ENCODE results near the gene DNAH3. TPM values are rescaled to one million over a fixed set of nuclear protein-coding genes. Genes with fewer than 3 reads are reported as not detected.

Gene DNAH3
- polyA plus RNA-seq, 3 donors: 0.31 to 1.0 (median 0.46) TPM

- peak in 2 of 11 donors; percentile 47 to 48 for DNase-seq (ENCODE audit: extremely low read depth in 1 of 11, low read depth in 9 of 11, low spot score in 4 of 11)
Observed at GRCh38 chr16:20901436-20902112, 249.1 kb downstream of the DNAH3 start.

- no peak for DNase-seq (ENCODE audit: extremely low read depth in 1 of 11, low read depth in 9 of 11, low spot score in 4 of 11)
Observed at GRCh38 chr16:20901068-20901435, 249.6 kb downstream of the DNAH3 start.

- peak; percentile 94 to 99 (median 97) for DNase-seq (ENCODE audit: extremely low read depth in 1 of 11, low read depth in 9 of 11, low spot score in 4 of 11)
Observed at GRCh38 chr16:20900299-20901067, 250.2 kb downstream of the DNAH3 start, which contains the start of the genes DCUN1D3 and LYRM1. Gene DCUN1D3 (minus strand): TSS chr16:20900358. CDS start chr16:20862538, 37,820 bp downstream. Gene LYRM1 (plus strand): TSS chr16:20900771. CDS start chr16:20915556, 14,785 bp downstream.

- DNase-seq (ENCODE audit: extremely low read depth in 1 of 11, low read depth in 9 of 11, low spot score in 4 of 11): peak in 4 of 11 donors; percentile 33 to 68 (median 41)
Observed at GRCh38 chr16:20899477-20900298, 251.0 kb downstream of the DNAH3 start.

GRCh38 chr16:20899071-20899470, 251.6 kb downstream of the DNAH3 start:
- no peak for DNase-seq (ENCODE audit: extremely low read depth in 1 of 11, low read depth in 9 of 11, low spot score in 4 of 11)

- DNase-seq (ENCODE audit: extremely low read depth in 1 of 11, low read depth in 9 of 11, low spot score in 4 of 11): no peak
Observed at GRCh38 chr16:20897922-20898321, 252.7 kb downstream of the DNAH3 start.

- no peak for DNase-seq (ENCODE audit: extremely low read depth in 1 of 11, low read depth in 9 of 11, low spot score in 4 of 11)
Observed at GRCh38 chr16:20897253-20897897, 253.3 kb downstream of the DNAH3 start.

GRCh38 chr16:20894388-20894787, 256.3 kb downstream of the DNAH3 start:
- DNase-seq (ENCODE audit: extremely low read depth in 1 of 11, low read depth in 9 of 11, low spot score in 4 of 11): no peak

- DNase-seq (ENCODE audit: extremely low read depth in 1 of 11, low read depth in 9 of 11, low spot score in 4 of 11): no peak
Observed at GRCh38 chr16:20889625-20890275, 260.9 kb downstream of the DNAH3 start.

GRCh38 chr16:20887207-20887606, 263.4 kb downstream of the DNAH3 start:
- DNase-seq (ENCODE audit: extremely low read depth in 1 of 11, low read depth in 9 of 11, low spot score in 4 of 11): no peak

GRCh38 chr16:20886320-20886719, 264.3 kb downstream of the DNAH3 start:
- DNase-seq (ENCODE audit: extremely low read depth in 1 of 11, low read depth in 9 of 11, low spot score in 4 of 11): no peak

GRCh38 chr16:20884240-20884556, 266.4 kb downstream of the DNAH3 start:
- DNase-seq (ENCODE audit: extremely low read depth in 1 of 11, low read depth in 9 of 11, low spot score in 4 of 11): no peak

- DNase-seq (ENCODE audit: extremely low read depth in 1 of 11, low read depth in 9 of 11, low spot score in 4 of 11): no peak
Observed at GRCh38 chr16:20883554-20884239, 266.9 kb downstream of the DNAH3 start.

Other genes starting within 250 kb of the DNAH3 start
- 10 to 100 TPM; 23.4 to 27.1 (median 26.6) TPM for gene LDAF1, start 7.8 kb upstream of the DNAH3 start, polyA plus RNA-seq (ENCODE audit: insufficient read length in 3 of 3)
- under 1 TPM in 2 of 3 donors, not detected in 1; 0.12 to 0.19 TPM for gene ZP2, start 60.7 kb upstream of the DNAH3 start, polyA plus RNA-seq (ENCODE audit: insufficient read length in 3 of 3)
- 1 to 10 TPM; 5.6 to 6.9 (median 5.8) TPM for gene ANKS4B, start 82.9 kb upstream of the DNAH3 start, polyA plus RNA-seq (ENCODE audit: insufficient read length in 3 of 3)
- 10 to 100 TPM in 2 of 3 donors, 1 to 10 TPM in 1; 10.0 to 11.0 (median 10.2) TPM for gene CRYM, start 127.4 kb upstream of the DNAH3 start, polyA plus RNA-seq (ENCODE audit: insufficient read length in 3 of 3)

Data from renal cortex interstitium (tissue), 11 donors.